HUES64 (cell line): ENCODE data around the gene RTN4.
"Not testable (repeated sequence)": the region's sequence is repeated elsewhere in the genome, so short reads cannot be mapped to it uniquely, and the experiment has no call there.

Experiments used
- H3K27ac ChIP-seq: 2 replicates; pipeline ENCODE4 v1.7.0; 2013; ENCODE audit warnings: low read depth, low read length, inconsistent platforms
- H3K27me3 ChIP-seq: 2 replicates; pipeline ENCODE4 v1.6.1; 2013; ENCODE audit warnings: mild to moderate bottlenecking, low read length; ENCODE audit not compliant: insufficient read depth
- H3K36me3 ChIP-seq: 2 replicates; pipeline ENCODE4 v1.6.1; 2013; ENCODE audit warnings: mild to moderate bottlenecking, low read length; ENCODE audit not compliant: insufficient read depth
- H3K4me1 ChIP-seq: 2 replicates; pipeline ENCODE4 v1.6.1; 2013; ENCODE audit warnings: mild to moderate bottlenecking, low read length, moderate library complexity; ENCODE audit not compliant: insufficient read depth
- H3K4me3 ChIP-seq: 2 replicates; pipeline ENCODE4 v1.5.1; 2013; ENCODE audit warnings: mild to moderate bottlenecking, low read length, moderate library complexity
- H3K9ac ChIP-seq: 2 replicates; pipeline ENCODE4 v1.6.1; 2013; ENCODE audit warnings: mild to moderate bottlenecking, low read depth, low read length
- H3K9me3 ChIP-seq: 2 replicates; pipeline ENCODE4 v1.6.1; 2013; ENCODE audit warnings: low read depth, low read length; ENCODE audit not compliant: insufficient read depth
- WGBS: fragments of 150-250, 120-280 bp; methylation state at CpG from one replicate; pipeline ENCODE4 v1.1.7; 2013; ENCODE audit warnings: missing lambda C conversion rate; 5-methylcytosine and 5-hydroxymethylcytosine counted together

RTN4 gene

DNA sequence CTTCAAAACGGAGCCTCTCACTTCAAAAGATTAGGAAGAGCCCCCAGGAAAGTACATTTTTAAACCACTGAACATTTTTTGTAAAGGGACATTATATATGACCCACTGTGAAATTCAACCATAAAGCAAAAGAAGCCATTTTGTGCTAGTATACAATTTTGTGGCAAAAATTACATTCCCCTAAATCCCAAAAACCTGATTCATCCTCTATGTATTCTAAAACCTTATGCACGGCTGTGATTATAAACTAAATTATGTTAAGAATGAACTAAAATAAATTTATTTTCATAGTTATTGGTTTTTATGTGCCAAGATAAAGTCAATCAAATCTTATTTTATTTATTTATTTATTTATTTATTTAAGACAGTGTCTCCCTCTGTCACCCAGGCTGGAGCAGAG, 48.5 kb downstream of the RTN4 start:
- Histone ChIP-seq H3K4me3 (no peak overlapping the region), H3K36me3 (no peaks in the 10 kb centered on the region), H3K27ac (no peak overlapping the region), H3K9ac (no peak overlapping the region), H3K4me1 (peaks cover 48% of the 10 kb centered on the region), H3K27me3 (no peaks in the 10 kb centered on the region), H3K9me3 (no peaks in the 10 kb centered on the region)
- WGBS, result 57% methylated on average over 1 of the region's 2 CpGs

DNA sequence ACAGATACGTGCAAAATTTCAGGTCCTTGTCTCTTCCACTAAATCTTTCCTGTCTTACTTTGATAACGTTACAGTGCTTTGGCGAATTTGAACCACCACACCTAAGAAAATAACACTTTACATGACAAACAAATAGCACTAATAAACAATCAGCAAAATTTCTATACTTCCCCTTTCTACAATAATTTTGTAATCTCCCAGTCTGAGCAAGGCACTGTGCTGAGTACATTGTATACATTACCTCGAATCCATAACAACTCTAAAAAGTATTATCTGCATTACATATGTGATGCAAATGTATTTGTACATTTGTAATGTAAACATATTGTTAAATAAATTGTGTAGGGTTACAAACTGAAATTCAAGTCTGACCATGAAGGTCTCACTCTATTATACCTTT, 49.9 kb downstream of the RTN4 start:
- no peak overlapping the region for H3K4me3 ChIP-seq
- 81% methylated on average over 4 of the region's 4 CpGs for WGBS
- no peaks in the 10 kb centered on the region for H3K27me3 ChIP-seq
- no peak overlapping the region for H3K9ac ChIP-seq
- H3K4me1 ChIP-seq, result peaks cover 48% of the 10 kb centered on the region
- H3K9me3 ChIP-seq, result no peaks in the 10 kb centered on the region
- no peak overlapping the region for H3K27ac ChIP-seq
- H3K36me3 ChIP-seq, result no peaks in the 10 kb centered on the region

DNA sequence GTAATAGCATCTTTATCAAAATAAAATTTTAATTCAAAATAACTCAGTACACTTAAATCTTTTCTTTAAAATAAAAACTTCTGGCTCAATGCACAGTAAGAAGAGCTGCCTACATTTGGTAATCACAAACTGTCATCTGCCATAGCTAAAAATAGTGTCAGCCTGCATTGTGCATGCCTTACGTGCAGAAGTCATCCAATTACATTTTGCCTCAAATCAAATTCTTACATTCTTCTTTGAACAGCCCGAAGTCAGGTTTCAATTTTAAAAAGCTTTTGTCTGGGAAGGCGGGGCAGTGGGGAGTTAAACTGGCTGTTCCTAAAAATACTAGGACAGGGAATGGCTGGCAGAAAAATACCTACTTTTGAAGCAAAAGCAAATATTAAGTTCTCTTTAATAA, 51.1 kb downstream of the RTN4 start:
- Histone ChIP-seq H3K9me3 (no peaks in the 10 kb centered on the region), H3K9ac (no peak overlapping the region), H3K36me3 (no peaks in the 10 kb centered on the region), H3K4me3 (no peak overlapping the region), H3K27ac (no peak overlapping the region), H3K27me3 (no peaks in the 10 kb centered on the region), H3K4me1 (peaks cover 41% of the 10 kb centered on the region)
- 96% methylated on average over 3 of the region's 3 CpGs for WGBS

DNA sequence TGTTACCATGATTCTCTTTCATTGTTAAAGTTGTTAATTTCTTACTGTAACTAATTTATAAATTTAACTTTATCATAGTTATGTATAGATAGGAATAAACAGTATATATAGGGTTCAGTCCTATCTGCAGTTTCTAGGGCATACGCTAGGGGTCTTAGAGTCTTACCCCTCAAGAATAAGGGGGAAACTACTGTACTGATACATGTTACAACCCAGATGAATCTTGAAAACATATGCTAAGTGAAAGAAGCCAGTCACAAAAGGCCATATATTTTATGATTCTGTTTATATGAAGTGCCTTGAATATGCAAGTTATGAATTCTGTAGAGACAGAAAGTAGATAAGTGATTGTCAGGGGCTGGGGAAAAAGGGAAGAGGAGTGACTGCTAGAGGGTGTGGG, 52.4 kb downstream of the RTN4 start:
- peaks cover 34% of the 10 kb centered on the region for H3K4me1 ChIP-seq
- no peaks in the 10 kb centered on the region for H3K9me3 ChIP-seq
- no peaks in the 10 kb centered on the region for H3K36me3 ChIP-seq
- WGBS, result 86% methylated on average over 1 of the region's 1 CpG
- H3K9ac ChIP-seq, result no peak overlapping the region
- no peak overlapping the region for H3K4me3 ChIP-seq
- H3K27me3 ChIP-seq, result no peaks in the 10 kb centered on the region
- H3K27ac ChIP-seq, result no peak overlapping the region

DNA sequence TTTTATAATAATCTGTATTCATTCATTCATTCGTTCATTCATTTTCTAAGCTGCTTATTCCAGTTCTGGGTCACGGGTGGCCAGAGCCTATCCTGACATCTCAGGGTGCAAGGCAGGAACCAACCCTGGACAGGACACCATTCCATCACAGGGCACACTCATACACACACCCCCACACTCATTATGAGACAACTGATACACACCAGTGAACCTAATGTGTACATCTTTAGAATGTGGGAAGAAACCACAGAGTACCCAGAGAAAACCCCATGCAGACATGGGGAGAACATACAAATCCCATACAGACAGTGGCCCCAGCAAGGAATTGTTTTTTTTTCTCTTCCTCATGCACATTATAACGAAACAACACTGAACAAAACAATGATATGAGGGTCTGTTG, 54.7 kb downstream of the RTN4 start:
- Histone ChIP-seq H3K27me3 (no peaks in the 10 kb centered on the region), H3K27ac (no peak overlapping the region), H3K9ac (no peak overlapping the region), H3K4me1 (peaks cover 19% of the 10 kb centered on the region), H3K4me3 (no peak overlapping the region), H3K36me3 (no peaks in the 10 kb centered on the region), H3K9me3 (no peaks in the 10 kb centered on the region)
- 92% methylated on average over 2 of the region's 3 CpGs for WGBS

DNA sequence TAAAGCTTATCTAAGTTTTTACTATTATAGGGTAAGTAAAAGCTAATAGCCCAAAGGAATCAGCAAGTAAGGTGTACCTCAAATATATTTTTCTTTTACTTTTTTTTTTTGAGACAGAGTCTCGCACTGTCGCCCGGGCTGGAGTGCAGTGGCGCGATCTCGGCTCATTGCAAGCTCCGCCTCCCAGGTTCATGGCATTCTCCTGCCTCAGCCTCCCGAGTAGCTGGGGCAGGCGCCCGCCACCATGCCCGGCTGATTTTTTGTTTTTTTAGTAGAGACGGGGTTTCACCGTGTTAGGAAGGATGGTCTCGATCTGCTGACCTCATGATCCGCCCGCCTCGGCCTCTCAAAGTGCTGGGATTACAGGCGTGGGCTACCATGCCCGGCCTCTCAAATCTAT, 59.6 kb downstream of the RTN4 start:
- 93% methylated on average over 19 of the region's 19 CpGs for WGBS
- H3K27me3 ChIP-seq, H3K27ac ChIP-seq, H3K9me3 ChIP-seq, H3K9ac ChIP-seq, H3K4me1 ChIP-seq, H3K4me3 ChIP-seq: not testable (repeated sequence)
- peaks cover 20% of the 10 kb centered on the region for H3K36me3 ChIP-seq

DNA sequence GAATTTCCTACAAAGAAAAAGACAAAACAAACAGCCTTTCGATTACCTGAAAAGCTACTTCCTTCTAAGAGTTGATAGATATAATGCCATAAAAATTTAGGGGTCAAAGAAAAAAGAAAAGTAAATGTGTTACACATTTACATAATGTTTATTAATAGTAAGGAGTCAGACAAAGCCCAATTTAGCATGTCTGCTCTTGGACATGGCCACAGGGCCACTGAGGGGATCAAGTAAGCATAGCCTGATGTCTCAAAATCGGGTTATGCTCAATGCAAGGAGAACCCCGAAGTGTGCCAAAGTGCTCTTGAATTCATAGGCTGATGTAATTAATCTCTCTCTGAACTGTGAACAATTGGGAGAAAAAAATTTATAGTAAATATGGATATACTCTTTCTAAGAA, 61.6 kb downstream of the RTN4 start:
- Histone ChIP-seq H3K27ac (no peak overlapping the region), H3K9me3 (no peaks in the 10 kb centered on the region), H3K4me1 (peaks cover 5% of the 10 kb centered on the region), H3K36me3 (peaks cover 37% of the 10 kb centered on the region), H3K27me3 (no peaks in the 10 kb centered on the region), H3K9ac (no peak overlapping the region), H3K4me3 (no peak overlapping the region)
- 98% methylated on average over 2 of the region's 3 CpGs for WGBS

DNA sequence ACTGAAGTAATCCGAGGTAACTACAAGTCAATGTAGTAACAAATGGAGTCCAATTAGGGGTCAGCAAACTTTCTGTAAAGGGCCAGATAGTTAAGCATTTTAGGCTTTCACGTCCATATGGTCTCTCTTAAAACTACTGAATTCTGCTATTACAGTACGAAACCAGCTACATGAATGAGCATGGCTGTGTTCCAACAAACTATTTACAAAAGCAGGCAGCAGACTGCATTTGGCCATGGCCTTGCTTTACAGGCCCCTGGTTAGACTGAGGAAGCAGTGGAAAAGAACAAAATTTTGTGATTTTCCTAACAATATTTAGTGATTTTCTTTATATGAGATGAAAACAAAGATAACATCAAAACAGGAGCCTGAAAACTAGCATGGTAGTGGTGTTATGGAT, 64.0 kb downstream of the RTN4 start:
- WGBS, result 94% methylated on average over 3 of the region's 3 CpGs
- no peaks in the 10 kb centered on the region for H3K9me3 ChIP-seq
- H3K4me3 ChIP-seq, result no peak overlapping the region
- H3K36me3 ChIP-seq, result peaks cover 60% of the 10 kb centered on the region
- no peak overlapping the region for H3K9ac ChIP-seq
- no peaks in the 10 kb centered on the region for H3K27me3 ChIP-seq
- H3K27ac ChIP-seq, result no peak overlapping the region
- H3K4me1 ChIP-seq, result peaks cover 8% of the 10 kb centered on the region

DNA sequence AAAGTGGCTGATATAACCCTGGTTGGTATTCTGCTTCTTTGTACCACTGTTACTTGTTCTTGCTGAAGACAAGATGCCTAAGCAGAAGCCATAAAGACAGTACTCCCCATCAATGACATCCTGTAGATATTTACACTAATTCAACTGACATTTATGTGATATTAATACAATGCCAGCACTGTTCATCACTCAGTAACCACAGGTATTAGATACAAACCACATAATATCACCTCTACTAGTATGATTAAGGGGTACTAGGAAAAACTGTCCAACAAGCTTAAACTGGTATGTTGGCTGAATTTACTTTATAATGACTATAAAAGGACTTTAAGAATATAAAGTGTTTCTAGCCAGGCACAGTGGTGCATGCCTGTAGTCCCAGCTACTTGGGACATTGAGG, 65.8 kb downstream of the RTN4 start:
- Histone ChIP-seq H3K4me3 (no peak overlapping the region), H3K9ac (no peak overlapping the region), H3K27me3 (no peaks in the 10 kb centered on the region), H3K36me3 (peaks cover 72% of the 10 kb centered on the region), H3K4me1 (peaks cover 11% of the 10 kb centered on the region), H3K27ac (no peak overlapping the region), H3K9me3 (no peaks in the 10 kb centered on the region)

DNA sequence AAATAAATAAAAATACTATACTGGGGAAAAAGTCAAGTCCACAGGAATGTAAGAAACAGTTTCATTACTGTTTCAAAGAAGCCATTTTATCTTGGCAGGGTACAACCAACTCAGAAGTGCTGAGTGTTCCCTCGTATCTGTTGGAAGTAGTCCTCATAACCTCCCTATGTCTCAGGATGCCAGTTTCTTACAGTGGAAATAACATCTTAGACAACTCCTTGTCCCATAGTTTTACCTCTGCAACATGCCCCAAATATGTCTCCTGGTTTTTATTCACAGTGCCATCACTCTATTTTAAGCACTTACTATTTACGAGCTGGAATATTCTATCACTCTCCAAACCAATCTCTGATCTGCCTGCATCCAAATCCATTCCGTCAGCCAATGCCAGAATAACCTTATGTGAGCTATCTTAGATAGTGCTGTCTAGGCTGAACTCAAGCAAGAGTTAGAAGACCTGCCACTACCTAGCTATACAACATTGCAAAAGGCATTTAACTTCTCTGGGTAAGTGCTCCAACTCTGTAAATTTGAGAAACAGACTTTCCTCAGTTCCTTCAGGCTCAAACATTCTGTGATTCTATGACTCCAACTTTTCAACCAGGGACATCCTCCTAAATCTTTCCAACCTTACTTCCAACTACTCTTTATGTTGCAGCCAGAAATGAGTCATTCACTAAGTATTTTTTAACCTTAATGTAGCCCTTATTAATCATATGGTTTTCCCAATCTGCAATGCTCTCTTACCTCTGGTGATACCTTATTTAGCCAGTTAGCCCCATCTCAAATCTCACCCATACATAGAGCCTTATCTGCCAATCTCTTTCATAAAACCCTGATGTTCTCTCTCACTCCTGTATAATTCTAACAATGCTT, 66.7 kb downstream of the RTN4 start:
- Histone ChIP-seq H3K9ac (no peak overlapping the region), H3K27me3 (no peaks in the 10 kb centered on the region), H3K4me1 (peaks cover 11% of the 10 kb centered on the region), H3K36me3 (peaks cover 77% of the 10 kb centered on the region), H3K27ac (no peak overlapping the region), H3K4me3 (no peak overlapping the region), H3K9me3 (no peaks in the 10 kb centered on the region)
- 61% methylated on average over 3 of the region's 3 CpGs for WGBS

DNA sequence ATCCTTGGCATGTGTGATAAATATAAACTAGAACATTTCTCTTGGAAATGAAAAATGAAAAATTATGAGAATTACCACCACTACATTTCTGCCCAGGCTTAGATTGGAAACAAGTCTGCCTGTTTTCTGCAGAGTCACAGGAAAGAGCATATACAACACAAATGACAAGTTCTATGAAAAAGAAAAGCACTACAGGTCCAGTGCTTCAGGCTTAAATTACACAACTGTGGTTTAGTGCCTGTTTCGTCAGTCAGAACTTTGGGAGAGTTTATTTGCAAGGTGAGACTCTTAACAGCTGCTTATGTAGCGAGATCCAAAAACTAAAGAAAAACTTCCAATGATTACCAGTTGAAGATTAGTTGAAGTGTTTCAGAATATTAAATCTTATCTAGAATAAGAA, 68.9 kb downstream of the RTN4 start:
- no peaks in the 10 kb centered on the region for H3K27me3 ChIP-seq
- H3K4me3 ChIP-seq, result no peak overlapping the region
- peaks cover 74% of the 10 kb centered on the region for H3K36me3 ChIP-seq
- H3K27ac ChIP-seq, result no peak overlapping the region
- H3K9ac ChIP-seq, result no peak overlapping the region
- no peaks in the 10 kb centered on the region for H3K9me3 ChIP-seq
- H3K4me1 ChIP-seq, result peaks cover 10% of the 10 kb centered on the region; the same call in 1 of the 2 replicates
- WGBS, result 96% methylated on average over 2 of the region's 2 CpGs
